Tibial nerve (tissue), 4 donors: ENCODE data around the gene ADAMTS2. TPM values are rescaled to one million over a fixed set of nuclear protein-coding genes. Genes with fewer than 3 reads are reported as not detected.

Source experiments
- DNase-seq, 2 donors: peaks; one replicate each; pipeline ENCODE4 v3.0.0-alpha.2; 2019; ENCODE audit warnings: low spot score in 2 of 2
- H3K27ac ChIP-seq, 4 donors: fragments of 200-600 bp; sonication (generic) in 3 of 4; one replicate each; pipeline ENCODE4 v1.5.1; 2017 to 2019; ENCODE audit warnings: mild to moderate bottlenecking in 1 of 4
- H3K27me3 ChIP-seq, 2 donors: fragments of 200-600 bp; sonication (generic) in 1 of 2; one replicate each; pipeline versions ENCODE4 v1.5.1 to v1.6.0; 2017 to 2019
- H3K36me3 ChIP-seq, 3 donors: fragments of 200-600 bp; sonication (generic); one replicate each; pipeline ENCODE4 v1.5.1; 2018 to 2019
- H3K4me1 ChIP-seq, 4 donors: fragments of 200-600 bp; sonication (generic) in 3 of 4; one replicate each; pipeline ENCODE4 v1.5.1; 2017 to 2019
- H3K4me3 ChIP-seq, 4 donors: fragments of 200-600 bp; sonication (generic) in 3 of 4; one replicate each; pipeline ENCODE4 v1.5.1; 2017 to 2019; ENCODE audit warnings: mild to moderate bottlenecking in 1 of 4, moderate library complexity in 1 of 4
- H3K9me3 ChIP-seq, 4 donors: fragments of 200-600 bp; sonication (generic) in 3 of 4; one replicate each; pipeline ENCODE4 v1.5.1; 2017 to 2019
- EP300 ChIP-seq, 2 donors: sonication (generic); formaldehyde crosslinking; IDR thresholded peaks; one replicate each; pipeline ENCODE4 v1.6.1; 2017; ENCODE audit warnings: antibody characterized with exemption in 2 of 2, mild to moderate bottlenecking in 1 of 2
- POLR2A ChIP-seq, 2 donors: fragments of 450-650 bp; IDR thresholded peaks; one replicate each; pipeline ENCODE4 v1.6.1; 2017; ENCODE audit warnings: antibody characterized with exemption in 2 of 2, mild to moderate bottlenecking in 2 of 2, moderate library complexity in 2 of 2
- WGBS, 2 donors: methylation state at CpG; one replicate each; pipeline ENCODE4 v1.1.5; 2018; 5-methylcytosine and 5-hydroxymethylcytosine counted together
- total RNA-seq, 4 donors: library from RNA; depleted of rRNA; stranded (reverse); fragments of >200 nt; gene quantifications; one replicate each; pipeline ENCODE4 v1.1.0, GENCODE V29; 2016
- TF ChIP-seq, protein P1 (sequence below), 5 experiments: fragments of 200-600 bp in 3 of 5; fragments of 450-650 bp in 2 of 5; sonication (generic) in 3 of 5; IDR thresholded peaks; one replicate each; pipeline ENCODE4 v1.5.1; 2016 to 2019; ENCODE audit warnings: antibody characterized with exemption in 5 of 5, mild to moderate bottlenecking in 3 of 5, moderate library complexity in 2 of 5

The ADAMTS2 gene
- total RNA-seq, 4 donors from 2014 or later = 23.2 to 58.8 (median 47.2) TPM

DNA sequence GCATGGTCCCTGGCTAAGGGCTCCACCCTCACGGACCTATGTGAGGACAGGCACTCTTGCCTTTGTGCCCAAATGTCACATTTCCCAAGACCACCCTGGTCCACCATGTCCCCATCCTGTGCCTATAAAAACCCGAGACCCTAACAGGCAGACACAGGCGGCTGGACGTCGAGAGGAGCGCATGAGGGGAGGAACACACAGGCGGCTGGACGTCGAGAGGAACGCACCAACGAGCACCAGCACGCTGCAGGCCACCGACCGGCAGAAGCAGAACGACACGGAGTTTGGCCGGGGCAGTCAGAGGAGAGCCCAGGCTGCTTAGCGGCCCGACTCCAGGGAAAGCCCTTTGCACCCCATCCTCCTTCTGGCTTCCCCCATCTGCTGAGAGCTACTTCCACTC lies 119.9 kb downstream of the ADAMTS2 start:
- H3K4me1 ChIP-seq = peaks cover 0 to 17% (median 4%) of the 10 kb centered on the region in 4 donors

GRCh38 chr5:179224741-179225140 lies 120.5 kb downstream of the ADAMTS2 start:
- no peak for DNase-seq
- WGBS, 2 donors = 91 to 94% methylated on average over 10 of the region's 10 CpGs
- Histone ChIP-seq H3K4me1 (peaks cover 0 to 17% (median 4%) of the 10 kb centered on the region in 4 donors), H3K9me3 (no peaks in the 10 kb centered on the region), H3K27me3 (no peaks in the 10 kb centered on the region), H3K27ac (no peak overlapping the region), H3K36me3 (no peaks in the 10 kb centered on the region), H3K4me3 (no peak overlapping the region)
- TF ChIP-seq POLR2A (IDR thresholded peaks at IDR 0.05) = no peak
- TF ChIP-seq EP300 (IDR thresholded peaks at IDR 0.05) = no peak
- TF ChIP-seq, protein P1, sequence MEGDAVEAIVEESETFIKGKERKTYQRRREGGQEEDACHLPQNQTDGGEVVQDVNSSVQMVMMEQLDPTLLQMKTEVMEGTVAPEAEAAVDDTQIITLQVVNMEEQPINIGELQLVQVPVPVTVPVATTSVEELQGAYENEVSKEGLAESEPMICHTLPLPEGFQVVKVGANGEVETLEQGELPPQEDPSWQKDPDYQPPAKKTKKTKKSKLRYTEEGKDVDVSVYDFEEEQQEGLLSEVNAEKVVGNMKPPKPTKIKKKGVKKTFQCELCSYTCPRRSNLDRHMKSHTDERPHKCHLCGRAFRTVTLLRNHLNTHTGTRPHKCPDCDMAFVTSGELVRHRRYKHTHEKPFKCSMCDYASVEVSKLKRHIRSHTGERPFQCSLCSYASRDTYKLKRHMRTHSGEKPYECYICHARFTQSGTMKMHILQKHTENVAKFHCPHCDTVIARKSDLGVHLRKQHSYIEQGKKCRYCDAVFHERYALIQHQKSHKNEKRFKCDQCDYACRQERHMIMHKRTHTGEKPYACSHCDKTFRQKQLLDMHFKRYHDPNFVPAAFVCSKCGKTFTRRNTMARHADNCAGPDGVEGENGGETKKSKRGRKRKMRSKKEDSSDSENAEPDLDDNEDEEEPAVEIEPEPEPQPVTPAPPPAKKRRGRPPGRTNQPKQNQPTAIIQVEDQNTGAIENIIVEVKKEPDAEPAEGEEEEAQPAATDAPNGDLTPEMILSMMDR (IDR thresholded peaks at IDR 0.05) = no peak

More for the DNA sequence above, 119.9 kb downstream of the ADAMTS2 start:
- Histone ChIP-seq H3K27me3 (no peaks in the 10 kb centered on the region), H3K9me3 (no peaks in the 10 kb centered on the region), H3K36me3 (no peaks in the 10 kb centered on the region), H3K4me3 (no peak overlapping the region), H3K27ac (no peak overlapping the region)
- DNase-seq = no peak
- 93 to 97% methylated on average over 11 to 19 of the region's 19 CpGs for WGBS, 2 donors
- no peak for TF ChIP-seq EP300 (IDR thresholded peaks at IDR 0.05)
- no peak for TF ChIP-seq POLR2A (IDR thresholded peaks at IDR 0.05)
- TF ChIP-seq, protein P1 (IDR thresholded peaks at IDR 0.05) = no peak

GRCh38 chr5:179223961-179224360 lies 121.3 kb downstream of the ADAMTS2 start:
- Histone ChIP-seq H3K36me3 (no peaks in the 10 kb centered on the region), H3K4me3 (no peak overlapping the region), H3K27ac (no peak overlapping the region), H3K4me1 (peaks cover 0 to 17% (median 4%) of the 10 kb centered on the region in 4 donors), H3K9me3 (no peaks in the 10 kb centered on the region), H3K27me3 (no peaks in the 10 kb centered on the region)
- TF ChIP-seq, protein P1 (IDR thresholded peaks at IDR 0.05) = no peak
- TF ChIP-seq EP300 (IDR thresholded peaks at IDR 0.05) (no peak), POLR2A (IDR thresholded peaks at IDR 0.05) (no peak)
- WGBS, 2 donors = 95 to 97% methylated on average over 25 of the region's 25 CpGs
- DNase-seq = no peak

GRCh38 chr5:179223528-179223927 lies 121.7 kb downstream of the ADAMTS2 start:
- WGBS, 2 donors = 77 to 79% methylated on average over 14 of the region's 14 CpGs
- H3K27ac ChIP-seq = no peak overlapping the region
- DNase-seq = no peak
- H3K27me3 ChIP-seq = no peaks in the 10 kb centered on the region
- peaks cover 0 to 21% (median 4%) of the 10 kb centered on the region in 4 donors for H3K4me1 ChIP-seq
- no peaks in the 10 kb centered on the region for H3K36me3 ChIP-seq
- TF ChIP-seq, protein P1 (IDR thresholded peaks at IDR 0.05) = no peak
- no peak for TF ChIP-seq POLR2A (IDR thresholded peaks at IDR 0.05)
- TF ChIP-seq EP300 (IDR thresholded peaks at IDR 0.05) = no peak
- H3K9me3 ChIP-seq = no peaks in the 10 kb centered on the region
- H3K4me3 ChIP-seq = no peak overlapping the region

- no peak overlapping the region for H3K27ac ChIP-seq
- 87 to 89% methylated on average over 9 of the region's 9 CpGs for WGBS, 2 donors
- no peaks in the 10 kb centered on the region for H3K9me3 ChIP-seq
- peaks cover 0 to 18% (median 2%) of the 10 kb centered on the region in 4 donors for H3K4me1 ChIP-seq
- no peak for DNase-seq
- H3K4me3 ChIP-seq = no peak overlapping the region
- no peaks in the 10 kb centered on the region for H3K27me3 ChIP-seq
- TF ChIP-seq, protein P1 (IDR thresholded peaks at IDR 0.05) = no peak
- no peak for TF ChIP-seq POLR2A (IDR thresholded peaks at IDR 0.05)
- H3K36me3 ChIP-seq = no peaks in the 10 kb centered on the region
Measured at GRCh38 chr5:179222246-179223017, 122.8 kb downstream of the ADAMTS2 start.
